Measurements from ENCODE around the gene HCN2.
A peak's percentile ranks its signal among the peaks of the same experiment; 100 is the strongest.

HCN2 gene

GRCh38 chr19:558770-559439 is 30.8 kb upstream of the HCN2 start:
- Mint-ChIP-seq H3K4me3 (no peak overlapping the region), H3K4me1 (ENCODE audit: low read depth) (no peaks in the 10 kb centered on the region)

GRCh38 chr19:560121-560520 is 29.6 kb upstream of the HCN2 start:
- no peak overlapping the region for H3K27ac Mint-ChIP-seq
- no peaks in the 10 kb centered on the region for H3K4me1 Mint-ChIP-seq (ENCODE audit: low read depth)
- H3K9me3 Mint-ChIP-seq, result no peaks in the 10 kb centered on the region
- no peaks in the 10 kb centered on the region for H3K27me3 Mint-ChIP-seq (ENCODE audit: low read depth)
- DNase-seq (ENCODE audit: low spot score), result no peak
- no peak overlapping the region for H3K4me3 Mint-ChIP-seq
- H3K36me3 Mint-ChIP-seq (ENCODE audit: low read depth), result no peaks in the 10 kb centered on the region

More at GRCh38 chr19:558770-559439, 30.8 kb upstream of the HCN2 start:
- no peaks in the 10 kb centered on the region for H3K36me3 Mint-ChIP-seq (ENCODE audit: low read depth)
- H3K27me3 Mint-ChIP-seq (ENCODE audit: low read depth), result no peaks in the 10 kb centered on the region
- no peak for DNase-seq (ENCODE audit: low spot score)
- no peaks in the 10 kb centered on the region for H3K9me3 Mint-ChIP-seq
- H3K27ac Mint-ChIP-seq, result no peak overlapping the region

DNA sequence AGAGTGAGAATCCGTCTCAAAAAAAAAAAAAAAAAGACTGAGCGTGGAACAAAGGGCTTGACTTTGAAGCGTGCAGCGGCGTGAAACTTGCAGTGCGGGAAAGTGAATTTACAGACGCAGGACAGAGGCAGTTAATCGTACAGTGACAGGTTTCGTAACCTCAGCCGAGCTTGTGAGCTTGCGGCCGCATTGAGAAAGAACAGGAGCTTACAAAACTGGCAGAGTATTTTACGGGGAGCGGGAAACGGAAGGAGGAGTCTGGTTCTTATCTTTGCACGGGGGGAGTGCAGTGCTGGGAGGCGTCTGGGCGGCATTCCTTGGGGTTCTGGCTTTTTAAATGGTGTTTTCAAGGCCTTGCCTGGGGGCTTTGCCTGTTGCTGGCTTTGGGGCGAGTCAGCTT is 23.3 kb upstream of the HCN2 start:
- H3K4me3 Mint-ChIP-seq, result no peak overlapping the region
- H3K27ac Mint-ChIP-seq, result no peak overlapping the region
- no peaks in the 10 kb centered on the region for H3K36me3 Mint-ChIP-seq (ENCODE audit: low read depth)
- no peaks in the 10 kb centered on the region for H3K9me3 Mint-ChIP-seq
- no peaks in the 10 kb centered on the region for H3K27me3 Mint-ChIP-seq (ENCODE audit: low read depth)
- peaks cover 9% of the 10 kb centered on the region for H3K4me1 Mint-ChIP-seq (ENCODE audit: low read depth)
- DNase-seq (ENCODE audit: low spot score), result no peak

DNA sequence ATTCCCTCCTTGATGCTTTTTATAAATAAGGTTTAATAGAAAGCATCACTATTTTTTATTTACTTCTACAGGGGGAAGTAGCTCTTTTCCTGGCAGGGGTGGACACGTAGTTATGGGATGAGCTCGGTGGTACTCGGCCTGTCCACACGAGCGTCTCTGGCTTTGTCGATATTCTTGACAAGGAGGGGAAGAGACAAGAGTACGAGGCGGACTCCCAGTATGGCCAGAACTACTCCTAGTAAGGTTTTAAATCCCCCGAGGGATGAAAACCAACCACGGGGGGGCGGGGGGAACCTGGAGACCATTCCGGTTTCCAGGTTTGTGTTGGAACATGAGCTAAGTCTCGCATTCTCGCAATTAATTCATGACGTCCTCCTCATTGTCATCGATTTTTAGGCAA is 22.8 kb upstream of the HCN2 start:
- H3K9me3 Mint-ChIP-seq, result no peaks in the 10 kb centered on the region

GRCh38 chr19:567296-567900 is 22.3 kb upstream of the HCN2 start:
- Mint-ChIP-seq H3K9me3 (no peaks in the 10 kb centered on the region), H3K36me3 (ENCODE audit: low read depth) (no peaks in the 10 kb centered on the region), H3K4me3 (no peak overlapping the region), H3K27me3 (ENCODE audit: low read depth) (no peaks in the 10 kb centered on the region), H3K4me1 (ENCODE audit: low read depth) (peaks cover 13% of the 10 kb centered on the region), H3K27ac (no peak overlapping the region)
- DNase-seq (ENCODE audit: low spot score), result no peak

More for the DNA sequence above, 22.8 kb upstream of the HCN2 start:
- no peak for DNase-seq (ENCODE audit: low spot score)
- Mint-ChIP-seq H3K27me3 (ENCODE audit: low read depth) (no peaks in the 10 kb centered on the region), H3K27ac (no peak overlapping the region), H3K36me3 (ENCODE audit: low read depth) (no peaks in the 10 kb centered on the region), H3K4me1 (ENCODE audit: low read depth) (peaks cover 10% of the 10 kb centered on the region), H3K4me3 (no peak overlapping the region)

DNA sequence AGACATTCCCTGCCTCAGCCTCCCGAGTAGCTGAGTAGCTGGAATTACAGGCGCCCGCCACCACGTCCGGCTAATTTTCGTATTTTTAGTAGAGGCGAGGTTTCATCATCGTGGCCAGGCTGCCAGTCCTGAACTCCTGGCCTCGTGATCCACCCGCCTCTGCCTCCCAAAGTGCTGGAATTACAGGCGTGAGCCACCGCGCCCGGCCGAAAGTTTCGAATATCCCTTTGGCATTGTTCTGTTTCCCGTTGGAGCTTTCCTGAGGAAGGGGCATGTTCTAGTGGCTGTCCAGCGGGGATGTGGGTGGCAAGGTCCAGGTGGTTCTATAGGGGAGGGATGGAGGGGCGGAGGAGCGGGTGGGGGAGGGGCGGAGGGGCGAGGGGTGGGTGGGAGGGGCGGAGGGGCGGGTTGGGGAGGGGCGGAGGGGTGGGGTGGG is 19.4 kb upstream of the HCN2 start:
- no peak for DNase-seq (ENCODE audit: low spot score)
- H3K27ac Mint-ChIP-seq, result peak overlapping the region; percentile 45

GRCh38 chr19:570937-571565 is 18.6 kb upstream of the HCN2 start:
- H3K27me3 Mint-ChIP-seq (ENCODE audit: low read depth), result no peaks in the 10 kb centered on the region
- peak overlapping the region; percentile 99 for H3K27ac Mint-ChIP-seq
- H3K4me3 Mint-ChIP-seq, result peak overlapping the region; percentile 93
- H3K36me3 Mint-ChIP-seq (ENCODE audit: low read depth), result no peaks in the 10 kb centered on the region
- DNase-seq (ENCODE audit: low spot score), result peak; percentile 39
- H3K4me1 Mint-ChIP-seq (ENCODE audit: low read depth), result peaks cover 20% of the 10 kb centered on the region
- no peaks in the 10 kb centered on the region for H3K9me3 Mint-ChIP-seq

More for the DNA sequence above, 19.4 kb upstream of the HCN2 start:
- Mint-ChIP-seq H3K4me3 (peak overlapping the region; percentile 66), H3K27me3 (ENCODE audit: low read depth) (no peaks in the 10 kb centered on the region), H3K9me3 (no peaks in the 10 kb centered on the region), H3K36me3 (ENCODE audit: low read depth) (no peaks in the 10 kb centered on the region), H3K4me1 (ENCODE audit: low read depth) (peaks cover 20% of the 10 kb centered on the region)

- Mint-ChIP-seq H3K4me3 (peak overlapping the region; percentile 93), H3K4me1 (ENCODE audit: low read depth) (peaks cover 20% of the 10 kb centered on the region), H3K9me3 (no peaks in the 10 kb centered on the region), H3K27me3 (ENCODE audit: low read depth) (no peaks in the 10 kb centered on the region), H3K27ac (peak overlapping the region; percentile 99), H3K36me3 (ENCODE audit: low read depth) (no peaks in the 10 kb centered on the region)
- DNase-seq (ENCODE audit: low spot score), result no peak
These were observed 18.1 kb upstream of the HCN2 start for GRCh38 chr19:571566-571974.

DNA sequence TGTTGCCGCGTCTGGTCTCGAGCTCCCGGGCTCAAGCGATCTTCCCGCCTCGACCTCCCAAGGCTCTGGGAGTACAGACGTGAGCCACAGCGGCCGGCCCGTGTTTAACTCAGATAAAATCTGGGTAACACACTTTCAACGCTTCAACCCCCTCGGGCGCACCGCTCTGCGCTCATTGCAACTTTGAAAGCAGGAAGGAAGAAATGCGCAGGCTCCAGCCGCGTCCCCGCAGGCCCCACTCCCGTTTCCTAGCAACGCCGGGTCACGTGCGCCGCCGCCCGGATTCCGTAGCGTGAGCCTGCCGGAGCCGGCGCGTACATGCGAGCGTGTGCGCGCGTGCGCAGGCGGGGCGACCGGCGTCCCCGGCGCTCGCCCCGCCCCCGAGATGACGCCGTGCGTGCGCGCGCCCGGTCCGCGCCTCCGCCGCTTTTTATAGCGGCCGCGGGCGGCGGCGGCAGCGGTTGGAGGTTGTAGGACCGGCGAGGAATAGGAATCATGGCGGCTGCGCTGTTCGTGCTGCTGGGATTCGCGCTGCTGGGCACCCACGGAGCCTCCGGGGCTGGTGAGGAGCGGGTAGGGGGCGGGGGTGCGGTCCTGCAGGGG is 17.4 kb upstream of the HCN2 start, which contains the start of gene BSG:
Gene BSG, plus strand, starts transcription at position 457 of the 603 bp plus-strand sequence. Its CDS starts 39 bp downstream, at position 496.
- no peaks in the 10 kb centered on the region for H3K27me3 Mint-ChIP-seq (ENCODE audit: low read depth)
- DNase-seq (ENCODE audit: low spot score), result peak; percentile 99
- peak within 1 kb of the TSS; percentile 99 for H3K27ac Mint-ChIP-seq
- H3K4me1 Mint-ChIP-seq (ENCODE audit: low read depth), result peaks cover 20% of the 10 kb centered on the region
- peak within 1 kb of the TSS; percentile 93 for H3K4me3 Mint-ChIP-seq
- no peaks in the 10 kb centered on the region for H3K36me3 Mint-ChIP-seq (ENCODE audit: low read depth)
- no peaks in the 10 kb centered on the region for H3K9me3 Mint-ChIP-seq

DNA sequence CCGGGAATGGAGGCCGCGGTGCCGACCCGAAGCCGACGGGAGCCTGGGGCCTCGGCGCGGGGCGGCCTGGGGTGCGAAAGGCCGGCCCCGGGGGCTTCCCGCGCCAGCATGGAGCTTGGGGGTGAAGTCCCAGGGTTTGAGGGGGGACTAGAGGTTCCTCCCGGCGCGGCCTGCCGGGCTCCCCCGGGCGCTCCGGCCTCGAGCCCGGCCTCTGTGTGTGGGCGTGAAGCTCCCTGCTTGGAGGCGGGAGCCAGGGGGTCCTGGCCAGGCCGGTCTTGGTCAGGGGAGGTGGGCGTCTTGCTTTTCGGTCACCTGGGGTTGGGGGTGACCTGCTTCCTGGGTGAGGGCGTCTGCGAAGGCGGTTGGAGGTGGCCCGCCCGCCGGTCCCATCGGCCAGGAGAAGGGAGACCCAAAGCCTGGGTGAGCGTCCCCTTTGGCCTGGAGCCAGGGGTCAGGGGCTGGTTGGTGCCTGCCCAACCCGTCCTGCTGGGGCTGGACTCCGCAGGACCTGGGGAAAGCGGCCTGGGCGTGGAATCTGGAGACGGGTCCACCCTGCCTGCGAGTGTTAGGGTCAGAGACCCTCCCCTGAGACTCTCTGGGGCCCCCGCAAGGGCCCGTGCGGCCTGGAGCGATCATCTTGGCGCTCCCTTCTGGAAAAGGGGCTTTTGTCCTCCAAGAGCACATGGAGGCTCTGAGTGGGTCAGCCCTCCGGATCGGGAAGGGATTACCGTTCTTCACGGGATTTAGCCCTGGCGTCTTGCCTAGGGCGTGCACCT is 16.8 kb upstream of the HCN2 start:
- DNase-seq (ENCODE audit: low spot score), result peak; percentile 30
- peak overlapping the region; percentile 93 for H3K27ac Mint-ChIP-seq
- peak overlapping the region; percentile 88 for H3K4me3 Mint-ChIP-seq
- H3K4me1 Mint-ChIP-seq (ENCODE audit: low read depth), result peaks cover 20% of the 10 kb centered on the region
- H3K27me3 Mint-ChIP-seq (ENCODE audit: low read depth), result no peaks in the 10 kb centered on the region
- no peaks in the 10 kb centered on the region for H3K36me3 Mint-ChIP-seq (ENCODE audit: low read depth)
- no peaks in the 10 kb centered on the region for H3K9me3 Mint-ChIP-seq

- Mint-ChIP-seq H3K36me3 (ENCODE audit: low read depth) (no peaks in the 10 kb centered on the region), H3K4me1 (ENCODE audit: low read depth) (peaks cover 20% of the 10 kb centered on the region), H3K4me3 (peak overlapping the region; percentile 88), H3K27me3 (ENCODE audit: low read depth) (no peaks in the 10 kb centered on the region), H3K9me3 (no peaks in the 10 kb centered on the region), H3K27ac (peak overlapping the region; percentile 70)
- DNase-seq (ENCODE audit: low spot score), result no peak
These were observed 16.2 kb upstream of the HCN2 start for GRCh38 chr19:573519-573825.

- peak overlapping the region; percentile 49 for H3K27ac Mint-ChIP-seq
- H3K36me3 Mint-ChIP-seq (ENCODE audit: low read depth), result peaks cover under 1% of the 10 kb centered on the region
- H3K4me1 Mint-ChIP-seq (ENCODE audit: low read depth), result peaks cover 18% of the 10 kb centered on the region
- H3K27me3 Mint-ChIP-seq (ENCODE audit: low read depth), result no peaks in the 10 kb centered on the region
- H3K9me3 Mint-ChIP-seq, result no peaks in the 10 kb centered on the region
- DNase-seq (ENCODE audit: low spot score), result no peak
- H3K4me3 Mint-ChIP-seq, result peak overlapping the region; percentile 88
These were observed 14.8 kb upstream of the HCN2 start for GRCh38 chr19:574658-575526.

Data from T-helper 2 cell treated with Interferon-gamma antibody and Interleukin-4, amounts not matched to agents 5 μg/mL and 100 μg/mL, for 36 hours (primary cell).